Fibroblast of lung (primary cell): ENCODE measurements around the gene IDUA. TPM values are rescaled to one million over a fixed set of nuclear protein-coding genes. Genes with fewer than 3 reads are reported as not detected.
"Not testable (repeated sequence)": the region's sequence is repeated elsewhere in the genome, so short reads cannot be mapped to it uniquely, and the experiment has no call there.

ENCODE experiments used
- DNase-seq, 2 donors: peaks; one replicate each; pipeline versions ENCODE4 v3.0.0 to v3.0.0-alpha.2; 2010; ENCODE audit warnings: low read depth in 2 of 2
- H2AFZ ChIP-seq: 2 replicates; pipeline ENCODE4 v1.5.1; 2012; ENCODE audit warnings: low read length, control low read depth, inconsistent platforms
- H3K27ac ChIP-seq: 2 replicates; pipeline ENCODE4 v1.5.1; 2011; ENCODE audit warnings: low read length, control low read depth; ENCODE audit not compliant: insufficient read depth
- H3K27me3 ChIP-seq: 2 replicates; pipeline ENCODE4 v1.5.1; 2011; ENCODE audit warnings: mild to moderate bottlenecking, low read length; ENCODE audit not compliant: control insufficient read depth, insufficient read depth
- H3K36me3 ChIP-seq: 2 replicates; pipeline ENCODE4 v1.5.1; 2011; ENCODE audit warnings: low read length; ENCODE audit not compliant: control insufficient read depth, insufficient read depth
- H3K4me1 ChIP-seq: 2 replicates; pipeline ENCODE4 v1.5.1; 2011; ENCODE audit warnings: low read length; ENCODE audit not compliant: control insufficient read depth, insufficient read depth; ENCODE audit errors: extremely low read depth
- H3K4me2 ChIP-seq: 2 replicates; pipeline ENCODE4 v1.5.1; 2011; ENCODE audit warnings: low read length, control low read depth; ENCODE audit not compliant: insufficient read depth; ENCODE audit errors: extremely low read depth
- H3K4me3 ChIP-seq, 4 experiments: fragments of 200-600 bp in 1 of 4; sonication (generic) in 1 of 4; replicated peaks in 1 of 4; 2 replicates each; pipeline ENCODE4 v1.5.1; 2011 to 2016; ENCODE audit warnings: low read length in 4 of 4, low read depth in 3 of 4, mild to moderate bottlenecking in 3 of 4, control low read depth in 2 of 4, inconsistent platforms in 1 of 4, mixed read lengths in 1 of 4; ENCODE audit not compliant: insufficient read depth in 1 of 4; ENCODE audit errors: control extremely low read depth in 1 of 4
- H3K79me2 ChIP-seq: 2 replicates; pipeline ENCODE4 v1.5.1; 2012; ENCODE audit warnings: mild to moderate bottlenecking, low read length, inconsistent platforms; ENCODE audit not compliant: control insufficient read depth, insufficient read depth
- H3K9ac ChIP-seq: 2 replicates; pipeline ENCODE4 v1.5.1; 2011; ENCODE audit warnings: mild to moderate bottlenecking, low read length, control low read depth; ENCODE audit not compliant: insufficient read depth
- H3K9me3 ChIP-seq: 2 replicates; pipeline ENCODE4 v1.5.1; 2012; ENCODE audit warnings: low read depth, low read length; ENCODE audit not compliant: control insufficient read depth, insufficient read depth
- H4K20me1 ChIP-seq: 2 replicates; pipeline ENCODE4 v1.5.1; 2011; ENCODE audit warnings: low read length; ENCODE audit not compliant: control insufficient read depth, insufficient read depth; ENCODE audit errors: extremely low read depth
- EZH2 ChIP-seq: IDR thresholded peaks from 2 replicates; pipeline ENCODE4 v1.5.1; 2012; ENCODE audit warnings: low read length, control low read depth, mild to moderate bottlenecking; ENCODE audit errors: missing control alignments
- polyA plus RNA-seq, 2 donors: library from polyadenylated mRNA; depleted of rRNA in 1 of 2; stranded (reverse) in 1 of 2; unstranded in 1 of 2; fragments of >200 nt; gene quantifications; 2 replicates each; pipeline ENCODE4 v1.2.1, GENCODE V29; 2011 to 2012; ENCODE audit warnings: missing spikeins in 1 of 2
- total RNA-seq: library from RNA; depleted of rRNA; stranded (reverse); fragments of >200 nt; gene quantifications from 2 replicates; pipeline ENCODE4 v1.2.1, GENCODE V29; 2014
- TF ChIP-seq, protein P1 (sequence below), 2 donors: IDR thresholded peaks in 1 of 2; conservative IDR thresholded peaks in 1 of 2; 1 replicate in 1 of 2; 2 replicates in 1 of 2; pipeline ENCODE4 v1.5.1; 2011 to 2012; ENCODE audit warnings: low read length in 2 of 2, control low read depth in 1 of 2, inconsistent platforms in 1 of 2, low read depth in 1 of 2, mild to moderate bottlenecking in 1 of 2

IDUA gene
- total and polyA plus RNA-seq, 2 donors (not counting 1 experiment from before 2014, with no cell fraction given): 3.1 to 11.1 TPM

DNA sequence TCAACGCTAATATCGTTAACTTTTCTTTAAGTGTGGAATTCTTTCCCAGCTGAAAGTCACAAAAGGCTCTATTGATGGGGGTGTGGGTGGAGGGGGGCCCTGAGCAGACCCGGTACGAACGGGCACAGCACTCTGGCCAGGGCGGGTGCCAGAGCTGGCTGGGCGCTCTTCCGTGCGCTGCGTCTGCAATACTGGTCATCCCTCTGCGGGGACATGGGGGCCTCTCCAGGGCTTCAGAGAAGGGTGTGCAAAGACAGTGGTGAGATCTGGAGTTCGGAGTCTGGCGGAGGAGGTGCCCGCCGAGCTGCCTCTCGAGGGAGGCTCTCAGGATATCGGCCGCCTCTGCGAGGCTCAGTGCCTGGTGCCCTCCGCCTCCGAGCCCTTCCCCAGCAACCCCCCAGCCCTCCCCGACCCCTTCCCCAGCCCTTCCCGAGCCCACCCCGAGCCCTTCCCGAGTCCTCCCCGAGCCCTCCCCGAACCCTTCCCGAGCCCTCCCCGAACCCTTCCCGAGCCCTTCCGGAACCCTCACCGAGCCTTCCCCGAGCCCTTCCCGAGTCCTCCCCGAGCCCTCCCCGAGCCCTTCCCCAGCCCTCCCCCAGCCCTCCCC lies 58.9 kb downstream of the IDUA start:
- peaks cover 22% of the 10 kb centered on the region for H3K4me1 ChIP-seq
- H3K4me2 ChIP-seq: no peak overlapping the region
- no peaks in the 10 kb centered on the region for H3K27me3 ChIP-seq
- no peaks in the 10 kb centered on the region for H3K9me3 ChIP-seq
- H3K27ac ChIP-seq: no peak overlapping the region
- H3K79me2 ChIP-seq: no peaks in the 10 kb centered on the region
- TF ChIP-seq, protein P1, sequence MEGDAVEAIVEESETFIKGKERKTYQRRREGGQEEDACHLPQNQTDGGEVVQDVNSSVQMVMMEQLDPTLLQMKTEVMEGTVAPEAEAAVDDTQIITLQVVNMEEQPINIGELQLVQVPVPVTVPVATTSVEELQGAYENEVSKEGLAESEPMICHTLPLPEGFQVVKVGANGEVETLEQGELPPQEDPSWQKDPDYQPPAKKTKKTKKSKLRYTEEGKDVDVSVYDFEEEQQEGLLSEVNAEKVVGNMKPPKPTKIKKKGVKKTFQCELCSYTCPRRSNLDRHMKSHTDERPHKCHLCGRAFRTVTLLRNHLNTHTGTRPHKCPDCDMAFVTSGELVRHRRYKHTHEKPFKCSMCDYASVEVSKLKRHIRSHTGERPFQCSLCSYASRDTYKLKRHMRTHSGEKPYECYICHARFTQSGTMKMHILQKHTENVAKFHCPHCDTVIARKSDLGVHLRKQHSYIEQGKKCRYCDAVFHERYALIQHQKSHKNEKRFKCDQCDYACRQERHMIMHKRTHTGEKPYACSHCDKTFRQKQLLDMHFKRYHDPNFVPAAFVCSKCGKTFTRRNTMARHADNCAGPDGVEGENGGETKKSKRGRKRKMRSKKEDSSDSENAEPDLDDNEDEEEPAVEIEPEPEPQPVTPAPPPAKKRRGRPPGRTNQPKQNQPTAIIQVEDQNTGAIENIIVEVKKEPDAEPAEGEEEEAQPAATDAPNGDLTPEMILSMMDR (conservative IDR thresholded peaks at IDR 0.05 in 1 of 2, IDR thresholded peaks at IDR 0.05 in 1 of 2; ENCODE audit: low read depth in 1 of 2, low read length in 2 of 2): no peak
- no peak for TF ChIP-seq EZH2
- no peak overlapping the region for H2AFZ ChIP-seq
- no peak overlapping the region for H3K4me3 ChIP-seq
- no peak overlapping the region for H3K9ac ChIP-seq
- no peak for DNase-seq
- H3K36me3 ChIP-seq: no peaks in the 10 kb centered on the region
- H4K20me1 ChIP-seq: no peaks in the 10 kb centered on the region

DNA sequence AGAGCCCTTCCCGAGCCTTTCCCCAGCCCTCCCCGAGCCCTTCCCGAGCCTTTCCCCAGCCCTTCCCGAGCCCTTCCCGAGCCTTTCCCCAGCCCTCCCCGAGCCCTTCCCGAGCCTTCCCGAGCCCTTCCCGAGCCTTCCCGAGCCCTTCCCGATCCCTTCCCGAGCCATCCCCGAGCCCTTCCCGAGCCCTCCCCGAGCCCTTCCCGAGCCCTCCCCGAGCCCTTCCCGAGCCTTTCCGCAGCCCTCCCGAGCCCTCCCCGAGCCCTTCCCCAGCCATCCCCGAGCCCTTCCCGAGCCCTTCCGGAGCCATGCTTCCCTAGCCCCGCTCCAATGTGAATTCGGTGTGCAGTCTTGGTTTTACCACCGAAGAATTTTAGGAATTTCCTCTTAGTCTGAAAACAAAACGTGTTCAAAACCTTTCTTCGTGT lies 59.8 kb downstream of the IDUA start:
- not testable (repeated sequence) for H3K79me2 ChIP-seq, H3K9me3 ChIP-seq, H3K27me3 ChIP-seq, H3K9ac ChIP-seq, H3K27ac ChIP-seq, H4K20me1 ChIP-seq, H2AFZ ChIP-seq, H3K36me3 ChIP-seq
- Histone ChIP-seq H3K4me3 (peak overlapping the region in 1 of 4 experiments; percentile 17), H3K4me1 (peaks cover 20% of the 10 kb centered on the region), H3K4me2 (peak overlapping the region; percentile 69)
- DNase-seq: peak; percentile 64 to 72

DNA sequence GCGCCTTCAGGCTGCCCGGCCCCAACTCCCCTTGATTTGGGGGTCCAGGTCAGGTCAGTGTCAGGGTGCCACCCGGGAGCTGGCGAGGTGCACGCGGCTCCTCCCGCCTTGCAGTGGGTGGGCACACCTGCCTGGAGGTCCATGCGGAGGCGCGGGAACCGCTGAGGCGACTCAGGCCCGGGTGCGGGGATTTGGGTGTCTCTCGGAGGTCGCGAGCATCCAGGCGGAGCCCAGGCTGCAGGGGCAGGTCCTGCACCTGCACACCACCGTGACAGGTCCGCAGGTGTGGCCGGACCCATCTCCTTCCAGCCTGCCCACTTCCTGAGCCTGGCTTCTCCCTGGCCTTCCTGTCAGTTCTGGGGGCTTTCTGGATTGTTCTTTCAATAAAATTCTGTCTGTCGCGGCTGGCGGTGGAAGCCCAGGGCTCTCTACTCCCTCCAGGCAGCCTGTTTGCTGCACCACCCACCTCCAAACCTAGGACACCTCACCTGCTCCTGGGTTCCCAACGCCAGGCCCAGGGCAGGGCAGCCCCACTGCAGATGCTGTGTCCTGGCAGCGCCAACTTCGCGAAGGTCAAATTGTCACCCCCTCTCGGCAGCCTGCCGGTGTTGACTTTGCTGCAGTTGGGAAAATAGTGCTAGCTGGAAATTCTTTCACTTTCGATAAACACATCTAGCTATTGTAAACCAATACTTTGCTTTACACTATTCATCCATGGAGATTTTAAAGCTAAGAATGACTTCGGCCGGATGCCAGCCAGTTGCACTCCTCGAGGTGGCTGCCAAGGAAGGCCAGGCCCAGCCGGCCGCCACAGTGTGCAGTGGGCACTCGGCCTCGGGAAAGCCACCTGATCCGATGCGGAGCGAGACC lies 60.5 kb downstream of the IDUA start:
- peaks cover 15% of the 10 kb centered on the region for H3K4me1 ChIP-seq
- no peaks in the 10 kb centered on the region for H3K79me2 ChIP-seq
- no peak overlapping the region for H3K9ac ChIP-seq
- H4K20me1 ChIP-seq: no peaks in the 10 kb centered on the region
- peaks cover 4% of the 10 kb centered on the region for H3K27me3 ChIP-seq
- H3K4me3 ChIP-seq: peak overlapping the region in 2 of 4 experiments; percentile 9 to 25
- TF ChIP-seq, protein P1 (conservative IDR thresholded peaks at IDR 0.05 in 1 of 2, IDR thresholded peaks at IDR 0.05 in 1 of 2; ENCODE audit: low read depth in 1 of 2, low read length in 2 of 2): no peak
- no peak for TF ChIP-seq EZH2
- H3K36me3 ChIP-seq: no peaks in the 10 kb centered on the region
- no peaks in the 10 kb centered on the region for H3K9me3 ChIP-seq
- no peak overlapping the region for H2AFZ ChIP-seq
- peak overlapping the region; percentile 69 for H3K4me2 ChIP-seq
- H3K27ac ChIP-seq: no peak overlapping the region
- DNase-seq: peak in 1 of 2 donors; percentile 33
